GM12878 (cell line): ENCODE results near the gene SLC34A3. TPM values are rescaled to one million over a fixed set of nuclear protein-coding genes. Genes with fewer than 3 reads are reported as not detected.

Experiments
- ATAC-seq: fragments of 200-7000 bp; cut with Tn5 transposase; 3 replicates; pipeline ENCODE4 v1.9.1; 2020; ENCODE audit warnings: mild to moderate bottlenecking, moderate library complexity
- BruUV-seq: library from RNA; stranded (reverse); fragments of 400-500 nt; replicated peaks from 2 replicates; lab custom pipeline; 2021; lab: Mats Ljungman, UMichigan
- CTCF ChIA-PET: fragments of 300-600 bp; sonication (Branson Sonifier 250); formaldehyde crosslinking; extraction: SDS; loops from one replicate; lab custom pipeline; 2021; ENCODE audit warnings: inconsistent platforms; lab: Yijun Ruan, JAX
- POLR2A ChIA-PET: fragments of 350-600 bp; formaldehyde crosslinking; extraction: SDS; loops from one replicate; lab custom pipeline; 2021; ENCODE audit warnings: inconsistent platforms; lab: Charles Lee
- RAD21 ChIA-PET: fragments of 300-600 bp; sonication (Branson Sonifier 250); formaldehyde crosslinking; loops from one replicate; lab custom pipeline; 2023; ENCODE audit warnings: antibody characterized with exemption; ENCODE audit not compliant: unreplicated experiment; lab: Charles Lee
- SMC1A ChIA-PET: fragments of 300-600 bp; sonication (Branson Sonifier 250); formaldehyde crosslinking; loops from one replicate; lab custom pipeline; 2023; ENCODE audit not compliant: unreplicated experiment, uncharacterized antibody; lab: Charles Lee
- DNase-seq: peaks from one replicate; pipeline ENCODE4 v3.0.0-alpha.2; 2011; ENCODE audit warnings: low read depth, low spot score
- FAIRE-seq: peaks from 3 replicates; lab custom pipeline; 2011; peaks lifted over from hg19 to GRCh38; lab: Jason Lieb, UNC
- H2AFZ ChIP-seq: 2 replicates; pipeline ENCODE4 v1.6.0; 2011; ENCODE audit warnings: low read depth, low read length, control low read depth; ENCODE audit not compliant: control insufficient read depth
- H3K27ac ChIP-seq: 2 replicates; pipeline ENCODE4 v1.5.1; 2011; ENCODE audit warnings: control low read depth; ENCODE audit not compliant: control insufficient read depth, insufficient read depth
- H3K27me3 ChIP-seq, 2 experiments: replicated peaks in 1 of 2; 2 replicates each; pipeline versions ENCODE4 v1.6.0 to v1.6.1; 2011; ENCODE audit warnings: low read length in 1 of 2; ENCODE audit not compliant: control insufficient read depth in 2 of 2, insufficient read depth in 2 of 2
- H3K36me3 ChIP-seq, 2 experiments: 2 replicates each; pipeline ENCODE4 v1.5.1; 2011; ENCODE audit warnings: low read length in 1 of 2; ENCODE audit not compliant: control insufficient read depth in 2 of 2, insufficient read depth in 2 of 2
- H3K4me1 ChIP-seq: 2 replicates; pipeline ENCODE4 v1.6.1; 2011; ENCODE audit warnings: mild to moderate bottlenecking, low read length, moderate library complexity, mixed read lengths; ENCODE audit not compliant: control insufficient read depth, insufficient read depth
- H3K4me2 ChIP-seq: 2 replicates; pipeline ENCODE4 v1.6.0; 2011; ENCODE audit warnings: control low read depth; ENCODE audit not compliant: control insufficient read depth, insufficient read depth
- H3K4me3 ChIP-seq: fragments of 200-600 bp; sonication (generic); 2 replicates; pipeline ENCODE4 v1.5.1; 2016
- H3K79me2 ChIP-seq: 2 replicates; pipeline ENCODE4 v1.6.0; 2011; ENCODE audit warnings: low read length; ENCODE audit not compliant: control insufficient read depth, insufficient read depth
- H3K9ac ChIP-seq: 2 replicates; pipeline ENCODE4 v1.8.0; 2011; ENCODE audit warnings: low read length, control low read depth, mixed read lengths; ENCODE audit not compliant: control insufficient read depth, insufficient read depth
- H3K9me3 ChIP-seq: replicated peaks from 3 replicates; pipeline ENCODE4 v1.5.1; 2011; ENCODE audit warnings: mild to moderate bottlenecking, low read length; ENCODE audit not compliant: control insufficient read depth, insufficient read depth
- H4K20me1 ChIP-seq: 2 replicates; pipeline ENCODE4 v1.6.0; 2011; ENCODE audit not compliant: control insufficient read depth, insufficient read depth
- BHLHE40 ChIP-seq, 2 experiments: fragments of 450-650 bp in 1 of 2; IDR thresholded peaks; 2 replicates each; pipeline ENCODE4 v1.6.1; 2011 to 2017; ENCODE audit warnings: low read depth in 2 of 2, borderline replicate concordance in 1 of 2, improper control_type of control experiment in 1 of 2, low read length in 1 of 2, mild to moderate bottlenecking in 1 of 2
- EGR1 ChIP-seq, 2 experiments: IDR thresholded peaks; 1 replicate in 1 of 2; 2 replicates in 1 of 2; pipeline ENCODE4 v1.6.1; 2011 to 2012; ENCODE audit warnings: low read depth in 2 of 2, low read length in 2 of 2, borderline replicate concordance in 1 of 2, mild to moderate bottlenecking in 1 of 2, moderate library complexity in 1 of 2
- PML ChIP-seq: IDR thresholded peaks from 2 replicates; pipeline ENCODE4 v1.6.1; 2012; ENCODE audit warnings: low read length, inconsistent platforms
- SMC3 ChIP-seq: IDR thresholded peaks from 2 replicates; pipeline ENCODE4 v1.6.1; 2011; ENCODE audit warnings: low read length, improper control_type of control experiment, borderline replicate concordance
- SREBF2 ChIP-seq: IDR thresholded peaks from 2 replicates; pipeline ENCODE4 v1.6.1; 2012; ENCODE audit warnings: mild to moderate bottlenecking, low read length
- STAT1 ChIP-seq: fragments of 450-650 bp; conservative IDR thresholded peaks from 2 replicates; pipeline ENCODE4 v1.6.1; 2014; ENCODE audit warnings: antibody characterized with exemption, mild to moderate bottlenecking
- TARDBP ChIP-seq: IDR thresholded peaks from 2 replicates; pipeline ENCODE4 v1.6.1; 2016; ENCODE audit warnings: borderline replicate concordance
- WGBS: methylation state at CpG from one replicate; pipeline ENCODE4 v1.1.6; 2016; ENCODE audit warnings: low lambda C conversion rate; ENCODE audit not compliant: insufficient replicate concordance, insufficient coverage; ENCODE audit errors: missing lambda C conversion rate; 5-methylcytosine and 5-hydroxymethylcytosine counted together
- in situ Hi-C: fragments of 300-500 bp; cut with MboI; formaldehyde crosslinking; loops from 9 replicates; pipeline ENCODE4 v1.14.3; 2018; ENCODE audit warnings: mixed read lengths
- intact Hi-C: fragments of 100-400 bp; cut with micrococcal nuclease; formaldehyde crosslinking; loops from one replicate; pipeline ENCODE4 v1.14.2; 2022; ENCODE audit not compliant: unreplicated experiment
- polyA plus RNA-seq, 11 experiments: library from polyadenylated mRNA; depleted of rRNA in 4 of 11; unstranded in 6 of 11; stranded (reverse) in 5 of 11; fragments of >200 nt; fragmentation: Nextera tagmentation in 4 of 11; fragmentation: Illumina TruSeq in 1 of 11; extraction: Ambion mirVana in 4 of 11; extraction: Trizol in 1 of 11; gene quantifications; 1 replicate in 1 of 11; 2 replicates in 10 of 11; pipeline versions ENCODE4 v1.2.1 to v1.2.3, GENCODE V29; 2011 to 2016; ENCODE audit warnings: inconsistent platforms in 2 of 11, missing spikeins in 2 of 11, low read depth in 1 of 11
- total RNA-seq, 4 experiments: library from RNA; depleted of rRNA in 3 of 4; stranded (reverse); fragments of >200 nt in 3 of 4; fragmentation: Illumina TruSeq in 1 of 4; extraction: Trizol in 1 of 4; gene quantifications; 2 replicates each; pipeline versions ENCODE4 v1.2.1 to v1.2.3, GENCODE V29; 2013 to 2021
- TF ChIP-seq, protein P1 (sequence below): fragments of 150-350 bp; IDR thresholded peaks from 2 replicates; pipeline ENCODE4 v1.6.1; 2016; ENCODE audit warnings: low read depth, low read length
- TF ChIP-seq, protein P2 (sequence below): fragments of 150-350 bp; IDR thresholded peaks from 2 replicates; pipeline ENCODE4 v1.6.1; 2014; ENCODE audit warnings: mild to moderate bottlenecking, low read depth, low read length

Gene SLC34A3
- total and polyA plus RNA-seq, 10 of the 15 experiments (the other 5 are each of a cell fraction or from before 2014, with no cell fraction given): not detected

DNA sequence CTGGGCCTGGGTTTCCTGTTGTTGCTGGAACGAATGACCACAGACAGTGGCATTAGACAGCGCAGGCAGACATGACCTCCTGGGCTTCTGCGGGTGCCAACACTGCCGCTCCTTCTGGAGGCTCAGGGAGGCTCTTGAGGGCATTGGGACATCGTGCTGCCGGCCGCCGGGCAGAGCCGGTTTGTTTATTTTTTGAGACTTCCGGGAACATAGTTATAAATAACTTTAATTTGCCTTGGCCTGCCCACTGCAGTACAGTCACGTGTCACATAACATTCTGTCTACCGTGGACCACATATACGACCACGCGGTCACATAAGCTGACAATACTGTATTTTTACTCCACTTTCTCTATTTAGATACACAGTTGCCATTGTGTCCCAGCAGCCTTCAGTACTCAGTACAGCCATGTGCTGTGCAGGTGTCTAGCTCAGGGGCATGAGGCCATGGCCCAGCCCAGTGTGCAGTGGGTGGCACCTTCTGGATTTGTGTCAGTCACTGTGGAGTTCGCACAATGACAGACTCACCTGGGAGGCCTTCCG is 38.6 kb downstream of the SLC34A3 start (continued):
- TF ChIP-seq, protein P1, sequence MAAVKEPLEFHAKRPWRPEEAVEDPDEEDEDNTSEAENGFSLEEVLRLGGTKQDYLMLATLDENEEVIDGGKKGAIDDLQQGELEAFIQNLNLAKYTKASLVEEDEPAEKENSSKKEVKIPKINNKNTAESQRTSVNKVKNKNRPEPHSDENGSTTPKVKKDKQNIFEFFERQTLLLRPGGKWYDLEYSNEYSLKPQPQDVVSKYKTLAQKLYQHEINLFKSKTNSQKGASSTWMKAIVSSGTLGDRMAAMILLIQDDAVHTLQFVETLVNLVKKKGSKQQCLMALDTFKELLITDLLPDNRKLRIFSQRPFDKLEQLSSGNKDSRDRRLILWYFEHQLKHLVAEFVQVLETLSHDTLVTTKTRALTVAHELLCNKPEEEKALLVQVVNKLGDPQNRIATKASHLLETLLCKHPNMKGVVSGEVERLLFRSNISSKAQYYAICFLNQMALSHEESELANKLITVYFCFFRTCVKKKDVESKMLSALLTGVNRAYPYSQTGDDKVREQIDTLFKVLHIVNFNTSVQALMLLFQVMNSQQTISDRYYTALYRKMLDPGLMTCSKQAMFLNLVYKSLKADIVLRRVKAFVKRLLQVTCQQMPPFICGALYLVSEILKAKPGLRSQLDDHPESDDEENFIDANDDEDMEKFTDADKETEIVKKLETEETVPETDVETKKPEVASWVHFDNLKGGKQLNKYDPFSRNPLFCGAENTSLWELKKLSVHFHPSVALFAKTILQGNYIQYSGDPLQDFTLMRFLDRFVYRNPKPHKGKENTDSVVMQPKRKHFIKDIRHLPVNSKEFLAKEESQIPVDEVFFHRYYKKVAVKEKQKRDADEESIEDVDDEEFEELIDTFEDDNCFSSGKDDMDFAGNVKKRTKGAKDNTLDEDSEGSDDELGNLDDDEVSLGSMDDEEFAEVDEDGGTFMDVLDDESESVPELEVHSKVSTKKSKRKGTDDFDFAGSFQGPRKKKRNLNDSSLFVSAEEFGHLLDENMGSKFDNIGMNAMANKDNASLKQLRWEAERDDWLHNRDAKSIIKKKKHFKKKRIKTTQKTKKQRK: no peak
- TF ChIP-seq SREBF2: no peak

DNA sequence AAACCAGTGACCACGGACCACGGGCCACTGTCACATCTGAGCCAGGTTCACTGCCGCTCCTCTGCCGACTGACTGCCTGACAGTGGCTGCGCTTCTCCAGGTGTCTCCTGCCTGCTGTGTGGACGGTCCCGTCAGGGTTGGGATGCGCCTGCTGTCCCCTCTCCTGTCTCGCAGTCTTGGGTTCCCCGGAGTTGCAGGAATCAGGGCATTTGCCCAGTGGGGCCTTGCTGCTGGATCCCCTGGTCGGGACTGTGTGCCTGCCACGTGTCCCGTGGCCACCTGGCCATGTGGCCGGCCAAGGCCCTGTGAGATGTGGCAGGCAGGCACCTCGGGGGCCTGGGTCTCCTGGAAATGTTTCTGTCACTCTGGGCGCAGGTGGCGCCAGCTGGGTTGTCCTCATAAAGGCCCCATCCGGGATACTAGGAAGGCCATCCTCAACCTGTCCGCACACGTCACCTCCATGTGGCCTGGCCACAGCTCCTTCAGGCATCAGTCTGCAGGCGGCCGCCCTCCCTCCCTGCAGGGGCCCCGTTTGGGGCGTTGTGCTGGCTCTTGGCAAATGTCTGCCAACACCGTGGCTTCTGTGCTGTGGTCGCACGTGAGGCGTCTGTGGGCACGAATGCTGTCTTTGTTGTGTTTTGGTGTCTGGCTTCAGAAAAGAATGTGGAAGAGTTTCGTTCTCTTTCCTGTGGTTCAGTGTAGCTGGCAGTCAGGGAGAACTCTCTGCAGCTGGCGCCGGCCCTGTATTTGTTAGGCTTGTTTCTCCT is 40.4 kb downstream of the SLC34A3 start:
- DNase-seq: no peak
- no TSS peak for BruUV-seq

More for the DNA sequence above, 40.4 kb downstream of the SLC34A3 start:
- Histone ChIP-seq H3K9ac (no peak overlapping the region), H3K4me2 (no peak overlapping the region), H3K4me3 (no peak overlapping the region), H4K20me1 (no peaks in the 10 kb centered on the region), H2AFZ (no peak overlapping the region), H3K79me2 (0 out of 2 replicates have a peak, but pooled peaks cover 2% of the 10 kb centered on the region), H3K9me3 (no peaks in the 10 kb centered on the region), H3K27me3 (no peaks in the 10 kb centered on the region), H3K4me1 (peaks cover 37% of the 10 kb centered on the region), H3K27ac (no peak overlapping the region), H3K36me3 (peaks cover 6 to 11% of the 10 kb centered on the region in 2 experiments; a peak in 3 of 4 replicates)
- ChIA-PET CTCF (no interaction called here), SMC1A (no interaction called here), POLR2A (interaction anchor here (0.6 kb wide), 1 partner anchor 60 kb away, joined by 3 read pairs; no protein-coding TSS in a partner anchor), RAD21 (no interaction called here)
- peak; percentile 51 to 66; a peak in 2 of 4 replicates for TF ChIP-seq BHLHE40 (IDR thresholded peaks at IDR 0.05; ENCODE audit: borderline replicate concordance in 1 of 2, low read depth in 2 of 2, low read length in 1 of 2)
- TF ChIP-seq PML: no peak
- TF ChIP-seq STAT1: no peak
- no peak for TF ChIP-seq SMC3
- TF ChIP-seq, protein P2, sequence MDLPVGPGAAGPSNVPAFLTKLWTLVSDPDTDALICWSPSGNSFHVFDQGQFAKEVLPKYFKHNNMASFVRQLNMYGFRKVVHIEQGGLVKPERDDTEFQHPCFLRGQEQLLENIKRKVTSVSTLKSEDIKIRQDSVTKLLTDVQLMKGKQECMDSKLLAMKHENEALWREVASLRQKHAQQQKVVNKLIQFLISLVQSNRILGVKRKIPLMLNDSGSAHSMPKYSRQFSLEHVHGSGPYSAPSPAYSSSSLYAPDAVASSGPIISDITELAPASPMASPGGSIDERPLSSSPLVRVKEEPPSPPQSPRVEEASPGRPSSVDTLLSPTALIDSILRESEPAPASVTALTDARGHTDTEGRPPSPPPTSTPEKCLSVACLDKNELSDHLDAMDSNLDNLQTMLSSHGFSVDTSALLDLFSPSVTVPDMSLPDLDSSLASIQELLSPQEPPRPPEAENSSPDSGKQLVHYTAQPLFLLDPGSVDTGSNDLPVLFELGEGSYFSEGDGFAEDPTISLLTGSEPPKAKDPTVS: no peak
- no peak for TF ChIP-seq EGR1 (IDR thresholded peaks at IDR 0.05; ENCODE audit: borderline replicate concordance in 1 of 2, low read depth in 2 of 2, low read length in 2 of 2)
- TF ChIP-seq TARDBP: no peak
- no peak for FAIRE-seq
- intact Hi-C loops (no loop called here), in situ Hi-C loops (no loop called here)
- 89% methylated on average over 32 of the region's 32 CpGs for WGBS
- ATAC-seq: no peak
